HG03442 (cell line): ENCODE measurements around the gene RASGRF1.
"Not testable (repeated sequence)": the region's sequence is repeated elsewhere in the genome, so short reads cannot be mapped to it uniquely, and the experiment has no call there.

Source experiments
- ATAC-seq: cut with Tn5 transposase; IDR thresholded peaks from one replicate; pipeline ENCODE4 v1.9.1; 2021; ENCODE audit warnings: mild to moderate bottlenecking, moderate library complexity; ENCODE audit not compliant: unreplicated experiment

RASGRF1 gene

GRCh38 chr15:78932258-78932808 is 158.2 kb downstream of the RASGRF1 start:
- ATAC-seq: no peak

- no peak for ATAC-seq
Observed at GRCh38 chr15:78931439-78932257, 158.9 kb downstream of the RASGRF1 start.

DNA sequence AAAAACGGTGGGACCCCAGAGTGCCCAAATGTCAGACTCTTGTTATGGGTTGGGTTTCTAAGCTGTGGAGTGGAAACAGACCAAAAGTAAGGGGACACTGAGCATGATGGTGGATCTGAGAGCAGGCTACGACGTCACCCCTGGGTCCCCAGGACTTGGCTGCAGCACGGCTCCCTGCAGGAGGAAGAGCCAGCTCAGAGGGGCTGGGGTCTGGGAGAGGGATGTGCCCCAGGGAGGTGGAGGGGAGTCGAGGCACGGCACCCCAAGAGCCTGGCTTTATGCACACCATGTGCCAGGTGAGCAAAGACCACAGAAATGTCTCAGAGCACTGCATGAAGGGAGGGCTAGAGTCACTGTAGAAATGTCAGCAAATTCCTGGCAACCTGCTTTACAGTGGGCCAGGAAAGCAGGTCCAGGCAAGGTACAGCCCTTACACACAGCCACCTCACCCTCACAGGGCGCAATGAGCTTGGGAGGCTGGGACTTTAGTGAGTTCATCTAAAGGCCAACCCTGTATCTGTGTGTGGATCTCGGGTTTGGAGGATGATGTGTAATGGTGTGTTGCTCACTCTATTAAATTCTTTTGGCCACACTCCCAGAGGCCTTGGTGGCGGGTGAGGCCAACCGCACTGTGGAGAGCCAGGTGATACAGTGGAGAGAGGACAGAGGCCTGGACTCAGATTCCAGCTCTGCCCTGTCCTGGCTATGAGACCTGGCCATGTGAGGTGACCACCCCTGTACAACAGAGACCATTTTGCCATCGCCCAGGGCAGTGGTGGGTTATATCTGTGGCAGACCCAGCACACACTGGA is 159.8 kb downstream of the RASGRF1 start:
- ATAC-seq: no peak

DNA sequence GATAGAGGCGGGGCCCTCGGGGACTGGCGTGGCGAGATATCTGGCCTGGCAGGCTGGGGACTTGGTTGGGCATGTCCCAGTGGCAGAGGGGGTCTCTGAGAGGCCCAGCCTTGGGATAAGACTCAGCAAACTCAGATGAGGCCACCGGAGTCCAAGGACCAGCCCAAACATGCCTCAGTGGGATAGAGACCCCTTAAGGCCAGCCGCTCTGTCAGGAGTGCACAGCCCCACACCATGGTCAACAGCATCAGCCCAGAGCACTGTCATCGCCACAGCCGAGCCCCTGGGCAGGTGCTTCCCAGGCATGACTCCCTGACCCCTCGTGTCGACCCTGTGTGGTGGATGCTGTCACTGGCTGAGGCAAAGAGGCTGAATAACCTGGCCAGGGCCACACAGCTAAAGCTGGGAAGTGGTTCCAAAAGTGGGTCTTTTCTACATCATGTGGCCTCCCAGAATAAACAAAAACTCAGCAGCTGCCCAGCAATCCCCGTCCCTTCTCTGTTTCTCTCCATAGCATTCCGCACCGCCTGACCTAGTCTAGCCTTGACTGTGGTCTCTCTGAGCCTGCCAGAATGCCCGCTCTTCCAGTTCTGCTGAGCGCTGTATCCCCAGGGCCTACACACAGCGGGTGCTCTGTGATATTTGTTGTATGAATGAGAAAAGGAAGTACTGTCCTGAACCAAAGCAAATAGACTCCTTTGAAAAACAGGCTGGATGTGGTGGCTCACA is 160.9 kb downstream of the RASGRF1 start:
- ATAC-seq: no peak

DNA sequence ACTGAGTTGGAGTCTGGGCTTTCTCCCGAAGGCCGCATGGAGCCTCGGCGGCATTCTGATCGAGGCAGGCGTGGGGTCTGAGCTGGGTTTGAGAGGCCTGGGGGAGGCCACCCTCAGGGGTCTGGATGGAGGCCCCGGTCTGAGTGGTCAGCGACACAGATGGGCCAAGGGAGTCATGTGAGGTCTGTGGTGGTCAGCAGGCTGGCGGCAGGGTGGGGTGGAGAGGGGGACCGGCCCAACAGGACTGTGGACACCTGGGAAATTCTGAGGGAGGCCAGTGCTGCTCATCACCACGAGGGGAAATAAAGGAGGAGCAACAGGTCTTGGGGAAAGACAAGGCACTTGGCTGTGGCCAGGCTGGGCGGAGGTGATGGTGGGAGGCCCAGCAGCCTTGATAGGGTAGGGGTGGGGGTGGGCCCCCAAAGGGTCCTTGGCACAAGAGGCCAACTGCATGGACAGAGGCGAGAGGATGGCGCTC is 161.9 kb downstream of the RASGRF1 start:
- ATAC-seq: no peak

GRCh38 chr15:78928176-78928575 is 162.4 kb downstream of the RASGRF1 start:
- ATAC-seq: not testable (repeated sequence)

DNA sequence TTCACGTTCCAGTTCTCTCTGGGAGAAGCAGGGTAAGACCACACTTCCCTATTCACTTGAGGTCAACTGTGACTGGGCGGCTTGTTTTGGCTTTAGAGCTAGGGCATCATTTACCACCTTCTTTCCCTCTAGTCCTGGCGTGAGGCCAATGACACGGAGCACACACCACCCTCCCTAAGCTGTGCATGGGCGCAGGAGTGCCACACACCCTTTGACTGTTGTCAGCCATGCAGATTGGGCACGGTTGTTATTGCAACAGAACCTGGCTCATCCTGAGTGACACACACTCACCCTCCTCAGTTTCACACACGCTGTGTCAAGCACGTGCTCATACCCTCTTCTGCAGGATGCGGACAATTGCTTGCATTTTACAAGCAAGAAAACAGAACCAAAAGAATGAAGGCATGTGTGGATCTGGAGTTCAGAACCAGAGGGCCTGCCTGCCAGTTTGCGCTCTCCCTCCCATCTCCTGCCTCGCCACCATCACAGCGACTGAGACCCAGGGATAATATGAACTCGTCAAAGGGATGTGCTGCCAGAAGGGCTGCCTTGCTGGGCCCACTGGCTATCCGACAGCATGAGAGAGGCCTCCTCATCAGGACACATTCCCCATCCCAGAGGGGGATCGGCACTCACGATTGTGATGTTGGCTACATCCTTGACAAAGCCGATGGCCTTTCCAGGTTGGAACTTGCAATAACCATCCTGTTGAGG is 163.3 kb downstream of the RASGRF1 start:
- no peak for ATAC-seq

- no peak for ATAC-seq
Observed at GRCh38 chr15:78925956-78926743, 164.4 kb downstream of the RASGRF1 start.

DNA sequence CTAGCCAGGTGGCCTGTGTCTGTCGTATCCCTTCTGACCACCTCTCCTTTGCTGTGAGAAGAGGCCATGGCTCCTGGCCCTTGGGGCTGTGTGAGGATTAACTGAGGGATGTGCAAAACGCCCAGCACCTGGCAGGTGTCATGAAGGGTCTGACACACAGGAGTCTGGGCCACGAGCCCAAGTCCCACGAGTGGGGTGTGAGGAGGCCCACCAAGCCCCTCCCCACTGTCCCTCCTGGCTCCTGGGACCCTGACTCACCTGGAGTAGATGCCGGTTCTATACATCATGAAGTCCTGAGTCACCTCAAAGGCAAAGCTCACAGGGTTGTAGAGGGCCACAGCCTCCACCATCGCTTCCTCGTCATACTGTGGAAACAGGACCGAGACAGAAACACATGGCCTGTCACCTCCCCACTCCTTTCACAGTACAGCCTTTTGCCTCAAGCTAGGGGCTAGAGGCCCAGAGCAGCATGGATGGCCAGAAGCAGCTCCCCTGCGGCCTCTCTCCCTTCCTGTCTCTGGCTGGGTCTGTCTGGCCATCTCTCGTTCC is 165.4 kb downstream of the RASGRF1 start:
- no peak for ATAC-seq

GRCh38 chr15:78923480-78924360 is 166.9 kb downstream of the RASGRF1 start:
- no peak for ATAC-seq

DNA sequence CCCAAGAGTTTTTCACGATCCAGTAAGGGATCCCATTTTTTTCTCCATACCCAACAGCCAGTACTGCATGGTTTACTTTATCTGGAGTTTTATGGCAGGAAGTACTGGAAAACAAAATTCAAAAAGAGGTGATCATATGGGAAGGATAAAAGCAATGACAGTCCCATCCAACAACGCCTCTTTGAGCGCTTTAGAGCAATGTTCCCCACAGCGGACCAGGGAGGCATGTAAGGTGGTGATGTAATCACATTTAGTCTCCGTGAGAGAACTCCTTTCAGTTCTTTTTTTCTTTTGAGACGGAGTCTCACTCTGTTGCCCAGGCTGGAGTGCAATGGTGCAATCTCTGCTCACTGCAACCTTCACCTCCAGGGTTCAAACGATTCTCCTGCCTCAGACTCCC is 167.6 kb downstream of the RASGRF1 start:
- no peak for ATAC-seq

- ATAC-seq: no peak
Observed at GRCh38 chr15:78922527-78922926, 168.1 kb downstream of the RASGRF1 start.

DNA sequence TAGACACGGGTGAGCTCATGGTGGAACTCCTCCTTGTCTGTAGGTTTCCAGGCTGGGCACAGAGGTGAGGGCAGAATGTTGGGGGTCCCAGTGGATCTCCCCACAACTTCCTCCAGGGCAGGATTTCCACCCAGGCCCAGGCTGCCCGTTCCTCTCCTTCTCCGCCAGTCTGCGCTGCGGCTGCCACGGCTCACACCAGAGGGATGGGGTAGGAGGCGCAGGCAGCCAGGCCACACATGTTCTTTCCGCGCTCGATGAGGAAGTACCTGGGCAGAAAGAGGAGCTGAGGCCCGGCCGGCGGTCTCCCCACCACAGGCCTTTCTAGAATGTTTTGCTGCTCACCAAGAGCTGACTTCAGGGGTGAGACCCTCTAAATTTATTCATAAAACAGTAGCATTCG is 168.6 kb downstream of the RASGRF1 start:
- no peak for ATAC-seq

DNA sequence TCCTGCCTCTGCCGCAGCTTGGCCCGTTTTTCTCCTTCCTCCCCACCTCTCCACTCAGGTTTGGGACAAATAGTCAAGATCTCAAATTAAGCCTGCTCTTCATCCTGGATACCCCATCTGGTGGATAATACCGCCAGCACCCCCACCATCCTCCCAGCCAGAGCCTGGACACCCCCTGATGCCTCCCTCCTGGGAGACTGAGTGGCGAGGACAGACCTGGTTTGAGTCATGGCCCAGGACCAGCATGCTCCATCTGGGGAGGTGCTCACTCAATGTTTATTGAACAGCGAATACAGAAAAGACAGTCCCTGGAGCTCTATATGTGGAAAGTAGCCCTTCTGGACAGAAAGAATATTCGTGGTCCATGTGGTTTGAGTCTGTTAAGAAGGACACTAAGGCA is 169.1 kb downstream of the RASGRF1 start:
- no peak for ATAC-seq

GRCh38 chr15:78917888-78918287 is 172.7 kb downstream of the RASGRF1 start:
- no peak for ATAC-seq

GRCh38 chr15:78916088-78916487 is 174.5 kb downstream of the RASGRF1 start:
- no peak for ATAC-seq

- no peak for ATAC-seq
Observed at GRCh38 chr15:78915341-78916087, 175.1 kb downstream of the RASGRF1 start.
